CD4-positive, alpha-beta T cell (primary cell): ENCODE measurements around the gene RHOF. TPM values are rescaled to one million over a fixed set of nuclear protein-coding genes. Genes with fewer than 3 reads are reported as not detected.

Experiments
- ATAC-seq: fragments of 200-7000 bp; cut with Tn5 transposase; one replicate; pipeline ENCODE4 v1.10.0; 2022; ENCODE audit warnings: mild to moderate bottlenecking; ENCODE audit not compliant: poor library complexity
- CTCF ChIA-PET: fragments of 350-600 bp; sonication (Branson Sonifier 250); formaldehyde crosslinking; loops from one replicate; lab custom pipeline; 2021; ENCODE audit warnings: antibody characterized with exemption, inconsistent platforms; lab: Charles Lee
- POLR2A ChIA-PET: fragments of 350-600 bp; sonication (Branson Sonifier 250); formaldehyde crosslinking; loops from one replicate; lab custom pipeline; 2021; ENCODE audit warnings: antibody characterized with exemption, inconsistent platforms; lab: Charles Lee
- DNase-seq, 14 experiments: peaks; one replicate each; pipeline ENCODE4 v3.0.0-alpha.2; 2013 to 2020; ENCODE audit warnings: mixed read lengths in 2 of 14
- H3K27ac ChIP-seq, 2 donors: one replicate each; pipeline versions ENCODE4 v1.5.1 to v1.7.0; 2013; ENCODE audit warnings: low read length in 2 of 2, low read depth in 1 of 2, mild to moderate bottlenecking in 1 of 2
- H3K27me3 ChIP-seq, 2 experiments: 1 replicate in 1 of 2; 2 replicates in 1 of 2; pipeline versions ENCODE4 v1.6.1 to v1.7.0; 2013; ENCODE audit warnings: low read length in 2 of 2, control low read depth in 1 of 2, mild to moderate bottlenecking in 1 of 2, moderate library complexity in 1 of 2; ENCODE audit not compliant: insufficient read depth in 2 of 2, control insufficient read depth in 1 of 2
- H3K36me3 ChIP-seq: one replicate; pipeline ENCODE4 v1.6.1; 2013; ENCODE audit warnings: low read length, control low read depth; ENCODE audit not compliant: insufficient read depth
- H3K4me1 ChIP-seq: one replicate; pipeline ENCODE4 v1.6.1; 2013; ENCODE audit warnings: low read length, control low read depth; ENCODE audit not compliant: insufficient read depth
- H3K4me3 ChIP-seq: one replicate; pipeline ENCODE4 v1.5.1; 2013; ENCODE audit warnings: mild to moderate bottlenecking, low read length, moderate library complexity
- H3K9me3 ChIP-seq, 2 experiments: 1 replicate in 1 of 2; 2 replicates in 1 of 2; pipeline versions ENCODE4 v1.6.1 to v1.7.0; 2013; ENCODE audit warnings: low read length in 2 of 2, mild to moderate bottlenecking in 2 of 2, control low read depth in 1 of 2, moderate library complexity in 1 of 2; ENCODE audit not compliant: control insufficient read depth in 1 of 2, insufficient read depth in 1 of 2
- H3K27ac Mint-ChIP-seq: one replicate; pipeline ENCODE4 v1.8.0; 2020; ENCODE audit warnings: mixed read lengths
- H3K27me3 Mint-ChIP-seq: one replicate; pipeline ENCODE4 v1.8.0; 2021; ENCODE audit warnings: mixed read lengths
- H3K36me3 Mint-ChIP-seq: one replicate; pipeline ENCODE4 v1.8.0; 2021; ENCODE audit warnings: low read depth, mixed read lengths
- H3K4me1 Mint-ChIP-seq: one replicate; pipeline ENCODE4 v1.8.0; 2021; ENCODE audit warnings: low read depth, mixed read lengths
- H3K4me3 Mint-ChIP-seq: one replicate; pipeline ENCODE4 v1.8.0; 2020; ENCODE audit warnings: mild to moderate bottlenecking, mixed read lengths
- H3K9me3 Mint-ChIP-seq: one replicate; pipeline ENCODE4 v1.8.0; 2020; ENCODE audit warnings: mixed read lengths
- intact Hi-C, 2 experiments: fragments of 100-400 bp; cut with DNase I in 1 of 2; cut with micrococcal nuclease in 1 of 2; formaldehyde crosslinking; loops; one replicate each; pipeline versions ENCODE4 v1.15.1 to v1.9.0; 2023 to 2025; cut with DNase I, micrococcal nuclease
- total RNA-seq, 174 experiments: library from RNA in 2 of 174; stranded (reverse) in 2 of 174; gene quantifications; one replicate each; pipeline ENCODE4 v1.2.3 and lab custom pipeline; 2021 to 2026
- TF ChIP-seq, protein P1 (sequence below): fragments of 200-600 bp; IDR thresholded peaks from one replicate; pipeline ENCODE4 v1.8.0; 2022; ENCODE audit warnings: antibody characterized with exemption, mild to moderate bottlenecking

Gene RHOF
- total RNA-seq, 2 experiments from 2014 or later, result 155 to 164 TPM

DNA sequence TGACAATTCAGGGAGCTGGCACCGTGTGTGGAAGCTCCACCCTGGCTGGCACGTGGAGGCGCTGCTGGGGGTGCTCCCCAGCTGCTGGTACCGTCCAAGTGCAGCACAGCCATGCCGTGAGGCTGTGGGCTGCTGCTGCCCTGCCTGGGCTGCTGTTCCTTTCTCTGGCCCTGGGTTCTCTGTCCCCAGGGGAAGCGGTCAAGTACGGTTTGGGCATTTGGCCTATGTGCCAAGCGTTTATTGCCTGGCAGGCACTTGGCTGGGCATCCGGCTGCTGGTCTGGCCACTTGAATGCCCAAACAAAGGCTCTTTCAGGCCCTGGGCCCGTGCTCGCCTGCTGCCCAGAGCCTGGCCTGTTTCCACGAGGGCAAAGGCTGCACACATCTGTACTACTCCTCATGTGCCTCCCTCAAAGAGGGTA is 39.6 kb downstream of the RHOF start:
- ChIA-PET CTCF (no interaction called here), POLR2A (no interaction called here)
- H3K9me3 Mint-ChIP-seq, result no peaks in the 10 kb centered on the region
- TF ChIP-seq, protein P1, sequence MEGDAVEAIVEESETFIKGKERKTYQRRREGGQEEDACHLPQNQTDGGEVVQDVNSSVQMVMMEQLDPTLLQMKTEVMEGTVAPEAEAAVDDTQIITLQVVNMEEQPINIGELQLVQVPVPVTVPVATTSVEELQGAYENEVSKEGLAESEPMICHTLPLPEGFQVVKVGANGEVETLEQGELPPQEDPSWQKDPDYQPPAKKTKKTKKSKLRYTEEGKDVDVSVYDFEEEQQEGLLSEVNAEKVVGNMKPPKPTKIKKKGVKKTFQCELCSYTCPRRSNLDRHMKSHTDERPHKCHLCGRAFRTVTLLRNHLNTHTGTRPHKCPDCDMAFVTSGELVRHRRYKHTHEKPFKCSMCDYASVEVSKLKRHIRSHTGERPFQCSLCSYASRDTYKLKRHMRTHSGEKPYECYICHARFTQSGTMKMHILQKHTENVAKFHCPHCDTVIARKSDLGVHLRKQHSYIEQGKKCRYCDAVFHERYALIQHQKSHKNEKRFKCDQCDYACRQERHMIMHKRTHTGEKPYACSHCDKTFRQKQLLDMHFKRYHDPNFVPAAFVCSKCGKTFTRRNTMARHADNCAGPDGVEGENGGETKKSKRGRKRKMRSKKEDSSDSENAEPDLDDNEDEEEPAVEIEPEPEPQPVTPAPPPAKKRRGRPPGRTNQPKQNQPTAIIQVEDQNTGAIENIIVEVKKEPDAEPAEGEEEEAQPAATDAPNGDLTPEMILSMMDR, result no peak
- no peaks in the 10 kb centered on the region for H3K27me3 Mint-ChIP-seq
- ATAC-seq, result no peak
- no peaks in the 10 kb centered on the region for H3K27me3 ChIP-seq
- no peak overlapping the region for H3K4me3 Mint-ChIP-seq
- H3K4me1 ChIP-seq, result peaks cover 24% of the 10 kb centered on the region
- DNase-seq, result no peak
- H3K4me1 Mint-ChIP-seq, result peaks cover 12% of the 10 kb centered on the region
- intact Hi-C loops, result no loop called here
- H3K9me3 ChIP-seq, result peaks cover 0 to 6% of the 10 kb centered on the region in 2 experiments
- no peak overlapping the region for H3K27ac ChIP-seq
- H3K36me3 ChIP-seq, result peaks cover 4% of the 10 kb centered on the region
- no peak overlapping the region for H3K4me3 ChIP-seq
- peaks cover 6% of the 10 kb centered on the region for H3K36me3 Mint-ChIP-seq
- H3K27ac Mint-ChIP-seq, result no peak overlapping the region

DNA sequence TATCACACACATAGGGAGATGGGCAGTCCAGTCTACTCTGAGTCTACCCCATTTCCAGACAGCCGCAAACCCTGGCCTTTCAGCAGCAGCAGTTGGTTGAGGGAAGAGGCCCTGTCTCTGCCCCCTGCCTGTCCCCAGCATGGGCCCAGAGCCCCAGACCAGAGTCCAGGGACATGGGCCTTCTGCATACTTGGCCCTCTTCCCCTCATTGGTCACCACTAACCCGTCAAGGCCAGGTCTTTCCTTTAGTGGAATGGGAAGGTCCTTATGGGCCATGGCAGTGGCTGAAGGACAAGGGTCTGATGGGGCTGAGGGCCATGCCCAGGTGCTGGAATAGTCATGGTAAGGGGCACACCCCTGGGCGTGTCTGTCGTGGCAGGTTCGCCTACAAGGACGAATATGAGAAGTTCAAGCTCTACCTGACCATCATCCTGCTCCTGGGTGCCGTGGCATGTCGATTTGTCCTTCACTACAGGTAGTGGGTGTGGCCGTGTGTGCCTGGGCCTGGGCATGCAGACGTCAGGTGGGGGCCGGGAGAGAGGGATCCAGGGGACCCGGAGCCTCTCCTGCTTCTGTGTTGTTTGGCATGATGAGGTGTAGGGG is 41.6 kb downstream of the RHOF start:
- no peaks in the 10 kb centered on the region for H3K27me3 Mint-ChIP-seq
- H3K27me3 ChIP-seq, result no peaks in the 10 kb centered on the region
- ATAC-seq (no peak), DNase-seq (no peak)
- peaks cover 4% of the 10 kb centered on the region for H3K36me3 ChIP-seq
- no peaks in the 10 kb centered on the region for H3K9me3 Mint-ChIP-seq
- ChIA-PET CTCF (no interaction called here), POLR2A (no interaction called here)
- H3K36me3 Mint-ChIP-seq, result peaks cover 6% of the 10 kb centered on the region
- intact Hi-C loops, result no loop called here
- peaks cover 0 to 6% of the 10 kb centered on the region in 2 experiments for H3K9me3 ChIP-seq
- no peak overlapping the region for H3K27ac Mint-ChIP-seq
- H3K4me3 Mint-ChIP-seq, result no peak overlapping the region
- peaks cover 22% of the 10 kb centered on the region for H3K4me1 ChIP-seq
- H3K4me1 Mint-ChIP-seq, result peaks cover 14% of the 10 kb centered on the region
- TF ChIP-seq, protein P1, result no peak
- no peak overlapping the region for H3K4me3 ChIP-seq
- H3K27ac ChIP-seq, result no peak overlapping the region

DNA sequence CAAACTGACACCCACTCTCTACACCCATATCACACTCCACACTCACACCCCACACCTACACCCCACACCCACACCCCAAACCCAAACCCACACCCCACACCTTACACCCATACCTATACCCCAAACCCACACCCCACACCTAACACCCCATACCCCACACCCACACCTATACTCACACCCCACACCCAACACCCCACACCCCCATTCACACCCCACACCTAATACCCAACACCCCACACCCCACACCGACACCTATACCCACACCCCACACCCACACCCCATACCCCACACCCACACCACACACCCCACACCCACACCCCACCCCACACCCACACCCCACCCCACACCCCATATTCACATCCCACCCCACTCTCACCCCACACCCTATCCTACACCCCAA is 42.5 kb downstream of the RHOF start:
- Mint-ChIP-seq H3K4me1 (peaks cover 8% of the 10 kb centered on the region), H3K27me3 (no peaks in the 10 kb centered on the region), H3K4me3 (no peak overlapping the region), H3K9me3 (no peaks in the 10 kb centered on the region), H3K36me3 (peaks cover 6% of the 10 kb centered on the region), H3K27ac (no peak overlapping the region)
- ATAC-seq, result no peak
- ChIA-PET CTCF (no interaction called here), POLR2A (no interaction called here)
- intact Hi-C loops, result no loop called here
- Histone ChIP-seq H3K9me3 (peaks cover 0 to 6% of the 10 kb centered on the region in 2 experiments), H3K4me3 (no peak overlapping the region), H3K36me3 (peaks cover 4% of the 10 kb centered on the region), H3K4me1 (peaks cover 17% of the 10 kb centered on the region), H3K27ac (no peak overlapping the region), H3K27me3 (no peaks in the 10 kb centered on the region)
- TF ChIP-seq, protein P1, result no peak
- DNase-seq, result no peak
